ENCODE measurements around the gene PAPSS2.
"Not testable (repeated sequence)": the region's sequence is repeated elsewhere in the genome, so short reads cannot be mapped to it uniquely, and the experiment has no call there.

Gene PAPSS2

GRCh38 chr10:87742992-87743610 is 83.4 kb downstream of the PAPSS2 start:
- not testable (repeated sequence) for H3K4me3 ChIP-seq (ENCODE audit: low read length); H3K4me1 ChIP-seq (ENCODE audit: insufficient read depth, low read length); H3K9ac ChIP-seq (ENCODE audit: low read depth, low read length); H3K27ac ChIP-seq (ENCODE audit: low read length); H3K27me3 ChIP-seq (ENCODE audit: insufficient read depth, low read length); H3K9me3 ChIP-seq (ENCODE audit: insufficient read depth, low read depth, low read length)
- peaks cover 13% of the 10 kb centered on the region for H3K36me3 ChIP-seq (ENCODE audit: insufficient read depth, low read depth, low read length)

- Histone ChIP-seq H3K36me3 (ENCODE audit: insufficient read depth, low read depth, low read length) (peaks cover 13% of the 10 kb centered on the region), H3K27me3 (ENCODE audit: insufficient read depth, low read length) (no peaks in the 10 kb centered on the region), H3K9me3 (ENCODE audit: insufficient read depth, low read depth, low read length) (no peaks in the 10 kb centered on the region), H3K27ac (ENCODE audit: low read length) (no peak overlapping the region), H3K4me1 (ENCODE audit: insufficient read depth, low read length) (peaks cover 8% of the 10 kb centered on the region; the same call in 1 of the 2 replicates), H3K9ac (ENCODE audit: low read depth, low read length) (no peak overlapping the region), H3K4me3 (ENCODE audit: low read length) (no peak overlapping the region)
Measured at GRCh38 chr10:87744606-87745005, 84.9 kb downstream of the PAPSS2 start.

GRCh38 chr10:87746911-87747310 is 87.2 kb downstream of the PAPSS2 start:
- Histone ChIP-seq H3K36me3 (ENCODE audit: insufficient read depth, low read depth, low read length) (peaks cover 13% of the 10 kb centered on the region), H3K27me3 (ENCODE audit: insufficient read depth, low read length) (no peaks in the 10 kb centered on the region), H3K9ac (ENCODE audit: low read depth, low read length) (no peak overlapping the region), H3K4me1 (ENCODE audit: insufficient read depth, low read length) (peaks cover 27% of the 10 kb centered on the region), H3K4me3 (ENCODE audit: low read length) (no peak overlapping the region), H3K9me3 (ENCODE audit: insufficient read depth, low read depth, low read length) (no peaks in the 10 kb centered on the region), H3K27ac (ENCODE audit: low read length) (no peak overlapping the region)

- not testable (repeated sequence) for H3K27ac ChIP-seq (ENCODE audit: low read length); H3K9me3 ChIP-seq (ENCODE audit: insufficient read depth, low read depth, low read length); H3K9ac ChIP-seq (ENCODE audit: low read depth, low read length); H3K4me3 ChIP-seq (ENCODE audit: low read length); H3K27me3 ChIP-seq (ENCODE audit: insufficient read depth, low read length)
- H3K4me1 ChIP-seq (ENCODE audit: insufficient read depth, low read length), result peaks cover 32% of the 10 kb centered on the region
- peaks cover 19% of the 10 kb centered on the region for H3K36me3 ChIP-seq (ENCODE audit: insufficient read depth, low read depth, low read length)
Measured at GRCh38 chr10:87748244-87748643, 88.6 kb downstream of the PAPSS2 start.

DNA sequence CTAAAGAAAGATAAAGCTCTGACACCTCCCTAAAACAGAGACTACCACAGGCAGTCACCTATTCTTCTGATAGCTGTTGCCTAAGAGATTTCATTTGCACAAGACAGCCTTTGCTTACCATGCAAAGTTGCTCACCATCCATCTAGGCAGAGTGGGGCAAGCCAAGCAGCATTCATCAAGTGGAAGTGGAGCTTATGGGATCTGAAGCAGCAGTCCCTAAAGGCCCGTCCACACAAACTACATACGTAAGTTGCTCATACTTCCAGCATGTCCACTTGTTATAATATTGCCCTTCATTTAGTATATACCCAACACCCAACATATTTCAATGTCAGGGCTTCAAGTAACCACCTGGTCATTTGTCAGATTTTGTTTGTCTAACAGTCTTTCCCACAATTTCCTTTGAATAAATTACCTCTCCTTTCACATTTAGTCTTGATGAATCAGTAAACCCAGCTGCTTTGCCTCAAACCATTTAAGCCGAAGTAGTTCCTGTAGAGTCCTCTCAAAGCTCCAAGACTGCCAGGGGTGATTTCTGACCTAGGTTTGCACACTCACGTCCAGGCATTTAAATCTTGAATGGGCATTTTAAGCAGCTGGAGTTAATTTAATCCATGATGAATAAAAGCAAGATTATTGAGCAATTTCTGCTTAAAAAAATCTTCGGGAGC is 90.5 kb downstream of the PAPSS2 start:
- Histone ChIP-seq H3K4me3 (ENCODE audit: low read length) (no peak overlapping the region), H3K9me3 (ENCODE audit: insufficient read depth, low read depth, low read length) (no peaks in the 10 kb centered on the region), H3K4me1 (ENCODE audit: insufficient read depth, low read length) (peaks cover 30% of the 10 kb centered on the region), H3K27me3 (ENCODE audit: insufficient read depth, low read length) (no peaks in the 10 kb centered on the region), H3K27ac (ENCODE audit: low read length) (no peak overlapping the region), H3K36me3 (ENCODE audit: insufficient read depth, low read depth, low read length) (peaks cover 28% of the 10 kb centered on the region), H3K9ac (ENCODE audit: low read depth, low read length) (no peak overlapping the region; the same call in 1 of the 2 replicates)

DNA sequence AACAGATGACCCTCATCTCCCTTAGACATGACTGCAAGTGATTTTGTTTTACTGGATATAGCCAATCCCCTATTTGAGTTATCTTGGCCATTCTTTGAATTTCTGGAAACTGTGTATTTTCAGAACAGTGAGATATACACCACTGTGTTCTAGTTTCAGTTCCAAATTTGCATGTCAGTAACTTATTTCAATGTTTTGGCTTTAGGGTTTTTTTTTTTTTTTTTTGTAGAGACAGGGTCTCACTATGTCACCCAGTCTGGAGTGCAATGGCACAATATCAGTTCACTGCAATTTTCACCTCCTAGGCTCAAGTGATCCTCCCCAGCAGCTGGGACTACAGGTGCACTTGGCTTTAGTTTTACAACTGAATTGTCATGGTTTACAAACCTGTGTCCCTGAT is 91.1 kb downstream of the PAPSS2 start:
- no peaks in the 10 kb centered on the region for H3K27me3 ChIP-seq (ENCODE audit: insufficient read depth, low read length)
- H3K36me3 ChIP-seq (ENCODE audit: insufficient read depth, low read depth, low read length), result peaks cover 25% of the 10 kb centered on the region
- H3K9me3 ChIP-seq (ENCODE audit: insufficient read depth, low read depth, low read length), result no peaks in the 10 kb centered on the region
- no peak overlapping the region for H3K9ac ChIP-seq (ENCODE audit: low read depth, low read length)
- no peak overlapping the region for H3K27ac ChIP-seq (ENCODE audit: low read length)
- no peak overlapping the region for H3K4me3 ChIP-seq (ENCODE audit: low read length)
- peaks cover 30% of the 10 kb centered on the region for H3K4me1 ChIP-seq (ENCODE audit: insufficient read depth, low read length)

- H3K4me3 ChIP-seq (ENCODE audit: low read length), result no peak overlapping the region
- H3K9ac ChIP-seq (ENCODE audit: low read depth, low read length), result no peak overlapping the region
- H3K36me3 ChIP-seq (ENCODE audit: insufficient read depth, low read depth, low read length), result peaks cover 30% of the 10 kb centered on the region
- H3K27me3 ChIP-seq (ENCODE audit: insufficient read depth, low read length), result no peaks in the 10 kb centered on the region
- H3K9me3 ChIP-seq (ENCODE audit: insufficient read depth, low read depth, low read length), result no peaks in the 10 kb centered on the region
- peaks cover 30% of the 10 kb centered on the region for H3K4me1 ChIP-seq (ENCODE audit: insufficient read depth, low read length)
- no peak overlapping the region for H3K27ac ChIP-seq (ENCODE audit: low read length)
Measured at GRCh38 chr10:87751274-87751673, 91.6 kb downstream of the PAPSS2 start.

- no peak overlapping the region for H3K4me3 ChIP-seq (ENCODE audit: low read length)
- H3K27ac ChIP-seq (ENCODE audit: low read length), result no peak overlapping the region
- peaks cover 35% of the 10 kb centered on the region for H3K36me3 ChIP-seq (ENCODE audit: insufficient read depth, low read depth, low read length)
Measured at GRCh38 chr10:87752566-87752965, 92.9 kb downstream of the PAPSS2 start.

DNA sequence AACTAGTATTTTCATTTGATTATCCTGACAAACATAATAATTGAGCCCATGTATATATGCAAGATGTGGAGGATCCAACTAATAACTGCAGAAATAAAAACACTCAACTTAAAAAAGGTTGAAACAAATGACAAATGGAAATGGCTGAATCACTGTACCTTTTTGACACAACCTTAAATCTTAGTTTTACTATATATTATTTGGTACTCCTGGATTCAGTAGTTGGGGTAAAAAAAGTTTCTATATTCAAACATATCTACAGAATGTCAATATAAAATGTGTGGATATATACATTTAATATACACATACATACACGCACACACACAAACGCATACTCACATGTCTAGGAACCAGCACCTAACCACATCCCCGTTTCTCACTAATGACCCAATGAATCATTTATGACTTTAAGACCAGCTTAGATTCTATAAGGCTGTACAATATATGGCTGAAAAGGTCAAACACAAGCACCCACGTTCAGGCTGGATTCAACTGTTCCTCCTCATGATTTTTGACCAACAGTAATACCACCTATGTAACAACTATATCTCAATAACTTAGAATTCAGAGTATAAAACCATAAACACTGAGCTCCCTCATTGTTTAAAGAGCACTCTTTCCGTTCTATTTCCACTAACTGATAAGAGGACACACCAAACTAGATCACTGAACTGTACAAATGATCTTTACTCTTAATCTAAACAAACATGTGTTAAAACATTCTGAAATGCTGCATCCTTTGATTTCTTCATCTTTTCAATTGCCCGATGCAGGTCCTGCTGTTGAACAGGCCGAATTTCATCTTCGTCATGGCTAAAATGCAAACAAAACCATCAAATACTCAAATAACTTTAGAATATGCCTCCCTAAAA is 94.6 kb downstream of the PAPSS2 start:
- Histone ChIP-seq H3K9ac (ENCODE audit: low read depth, low read length) (no peak overlapping the region), H3K36me3 (ENCODE audit: insufficient read depth, low read depth, low read length) (peaks cover 35% of the 10 kb centered on the region), H3K9me3 (ENCODE audit: insufficient read depth, low read depth, low read length) (no peaks in the 10 kb centered on the region), H3K4me3 (ENCODE audit: low read length) (no peak overlapping the region), H3K27me3 (ENCODE audit: insufficient read depth, low read length) (no peaks in the 10 kb centered on the region), H3K27ac (ENCODE audit: low read length) (no peak overlapping the region), H3K4me1 (ENCODE audit: insufficient read depth, low read length) (peaks cover 31% of the 10 kb centered on the region)

More at GRCh38 chr10:87752566-87752965, 92.9 kb downstream of the PAPSS2 start:
- Histone ChIP-seq H3K9ac (ENCODE audit: low read depth, low read length) (no peak overlapping the region), H3K4me1 (ENCODE audit: insufficient read depth, low read length) (peaks cover 30% of the 10 kb centered on the region), H3K27me3 (ENCODE audit: insufficient read depth, low read length) (no peaks in the 10 kb centered on the region), H3K9me3 (ENCODE audit: insufficient read depth, low read depth, low read length) (no peaks in the 10 kb centered on the region)

DNA sequence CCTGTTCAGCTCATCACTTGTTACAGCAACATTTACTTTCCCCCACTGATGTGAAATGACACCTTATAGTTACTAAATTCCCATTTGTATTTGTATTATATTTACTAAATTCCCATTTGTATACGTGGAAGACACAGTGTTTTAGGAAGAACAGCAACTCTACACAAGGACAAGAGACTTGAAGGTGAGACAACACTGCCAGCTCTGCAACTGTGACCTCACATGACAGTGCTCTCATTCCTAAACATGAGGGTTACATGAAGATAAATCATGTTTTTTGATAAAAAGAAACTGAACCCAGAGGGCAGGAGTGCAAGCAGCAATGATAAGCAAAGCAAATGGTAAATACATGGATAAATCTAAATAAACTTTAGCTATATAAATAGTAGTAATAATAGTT is 98.0 kb downstream of the PAPSS2 start:
- no peaks in the 10 kb centered on the region for H3K27me3 ChIP-seq (ENCODE audit: insufficient read depth, low read length)
- H3K9me3 ChIP-seq (ENCODE audit: insufficient read depth, low read depth, low read length), result no peaks in the 10 kb centered on the region
- H3K4me1 ChIP-seq (ENCODE audit: insufficient read depth, low read length), result 0 out of 2 replicates have a peak, but pooled peaks cover 3% of the 10 kb centered on the region
- no peak overlapping the region for H3K4me3 ChIP-seq (ENCODE audit: low read length)
- H3K9ac ChIP-seq (ENCODE audit: low read depth, low read length), result no peak overlapping the region
- H3K27ac ChIP-seq (ENCODE audit: low read length), result no peak overlapping the region
- H3K36me3 ChIP-seq (ENCODE audit: insufficient read depth, low read depth, low read length), result peaks cover 40% of the 10 kb centered on the region

GRCh38 chr10:87759551-87759950 is 99.9 kb downstream of the PAPSS2 start:
- H3K27me3 ChIP-seq (ENCODE audit: insufficient read depth, low read length), result no peaks in the 10 kb centered on the region
- H3K9me3 ChIP-seq (ENCODE audit: insufficient read depth, low read depth, low read length), result no peaks in the 10 kb centered on the region
- peaks cover 29% of the 10 kb centered on the region for H3K36me3 ChIP-seq (ENCODE audit: insufficient read depth, low read depth, low read length)
- H3K4me3 ChIP-seq (ENCODE audit: low read length), result no peak overlapping the region
- H3K4me1 ChIP-seq (ENCODE audit: insufficient read depth, low read length), result 0 out of 2 replicates have a peak, but pooled peaks cover 3% of the 10 kb centered on the region
- no peak overlapping the region for H3K9ac ChIP-seq (ENCODE audit: low read depth, low read length)
- H3K27ac ChIP-seq (ENCODE audit: low read length), result no peak overlapping the region
